Measurements from ENCODE around the gene BANP. TPM values are rescaled to one million over a fixed set of nuclear protein-coding genes. Genes with fewer than 3 reads are reported as not detected.

The BANP gene
- total and polyA plus RNA-seq, 12 donors = 10.4 to 29.8 (median 21.7) TPM

DNA sequence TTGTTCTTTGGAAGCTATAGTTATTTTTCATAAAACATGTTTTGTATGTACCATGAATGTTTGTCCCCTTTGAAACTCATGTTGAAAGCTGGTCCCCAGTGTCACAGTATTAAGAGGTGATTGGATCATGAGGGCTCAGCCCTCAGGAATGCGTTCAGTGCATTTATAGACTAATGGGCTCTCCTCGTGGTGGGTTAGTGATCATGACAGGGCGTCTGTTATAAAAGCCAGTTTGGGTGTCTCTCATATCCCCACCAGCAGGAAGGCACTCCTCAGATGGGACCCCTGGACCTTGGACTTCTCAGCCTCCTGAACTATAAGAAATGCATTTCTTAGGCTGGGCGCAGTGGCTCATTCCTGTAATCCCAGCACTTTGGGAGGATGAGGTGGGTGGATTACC is 10.4 kb downstream of the BANP start:
- Histone ChIP-seq H3K4me1 (replicated peaks in 1 of 2) (peaks cover 10 to 17% of the 10 kb centered on the region in 2 donors), H3K27ac (no peak overlapping the region), H3K4me3 (no peak overlapping the region), H3K36me3 (replicated peaks in 1 of 2) (no peaks in the 10 kb centered on the region), H3K9me3 (replicated peaks in 1 of 3) (no peaks in the 10 kb centered on the region), H3K27me3 (no peaks in the 10 kb centered on the region)
- 78 to 82% (median 80%) methylated on average over 4 of the region's 4 CpGs for WGBS, 4 donors
- DNase-seq = no peak
- TF ChIP-seq POLR2A (IDR thresholded peaks at IDR 0.05) = no peak
- TF ChIP-seq, protein P1, sequence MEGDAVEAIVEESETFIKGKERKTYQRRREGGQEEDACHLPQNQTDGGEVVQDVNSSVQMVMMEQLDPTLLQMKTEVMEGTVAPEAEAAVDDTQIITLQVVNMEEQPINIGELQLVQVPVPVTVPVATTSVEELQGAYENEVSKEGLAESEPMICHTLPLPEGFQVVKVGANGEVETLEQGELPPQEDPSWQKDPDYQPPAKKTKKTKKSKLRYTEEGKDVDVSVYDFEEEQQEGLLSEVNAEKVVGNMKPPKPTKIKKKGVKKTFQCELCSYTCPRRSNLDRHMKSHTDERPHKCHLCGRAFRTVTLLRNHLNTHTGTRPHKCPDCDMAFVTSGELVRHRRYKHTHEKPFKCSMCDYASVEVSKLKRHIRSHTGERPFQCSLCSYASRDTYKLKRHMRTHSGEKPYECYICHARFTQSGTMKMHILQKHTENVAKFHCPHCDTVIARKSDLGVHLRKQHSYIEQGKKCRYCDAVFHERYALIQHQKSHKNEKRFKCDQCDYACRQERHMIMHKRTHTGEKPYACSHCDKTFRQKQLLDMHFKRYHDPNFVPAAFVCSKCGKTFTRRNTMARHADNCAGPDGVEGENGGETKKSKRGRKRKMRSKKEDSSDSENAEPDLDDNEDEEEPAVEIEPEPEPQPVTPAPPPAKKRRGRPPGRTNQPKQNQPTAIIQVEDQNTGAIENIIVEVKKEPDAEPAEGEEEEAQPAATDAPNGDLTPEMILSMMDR (IDR thresholded peaks at IDR 0.05) = no peak
- intact Hi-C loops (cut with DNase I) = no loop called here

DNA sequence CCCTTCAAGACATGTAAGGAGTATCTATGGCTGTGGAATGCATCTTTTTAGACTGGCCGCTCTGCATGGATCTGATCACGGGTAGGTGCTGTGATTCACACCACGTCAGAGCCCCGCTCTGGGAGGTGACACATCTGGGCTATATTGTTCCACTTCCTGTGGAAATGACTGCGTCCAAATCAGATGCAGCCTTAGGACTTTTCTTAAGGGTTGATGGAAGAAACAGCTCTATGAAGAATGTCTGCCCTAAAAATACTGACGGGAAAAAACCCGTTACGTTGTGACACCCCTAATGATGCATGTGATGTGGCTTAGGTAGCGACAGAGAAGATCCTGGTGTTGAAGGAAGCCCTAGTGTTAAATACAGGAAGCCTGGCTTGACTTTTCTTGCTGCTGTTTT is 12.2 kb downstream of the BANP start:
- H3K27me3 ChIP-seq = no peaks in the 10 kb centered on the region
- TF ChIP-seq, protein P1 (IDR thresholded peaks at IDR 0.05) = no peak
- TF ChIP-seq POLR2A (IDR thresholded peaks at IDR 0.05) = no peak
- peak overlapping the region in 1 of 5 donors; percentile 17 for H3K27ac ChIP-seq
- intact Hi-C loops (cut with DNase I) = no loop called here
- no peaks in the 10 kb centered on the region for H3K36me3 ChIP-seq (replicated peaks in 1 of 2)
- 68 to 88% (median 77%) methylated on average over 9 of the region's 9 CpGs for WGBS, 4 donors
- peaks cover 14 to 19% of the 10 kb centered on the region in 2 donors for H3K4me1 ChIP-seq (replicated peaks in 1 of 2)
- H3K9me3 ChIP-seq (replicated peaks in 1 of 3) = no peaks in the 10 kb centered on the region
- DNase-seq = no peak
- no peak overlapping the region for H3K4me3 ChIP-seq

DNA sequence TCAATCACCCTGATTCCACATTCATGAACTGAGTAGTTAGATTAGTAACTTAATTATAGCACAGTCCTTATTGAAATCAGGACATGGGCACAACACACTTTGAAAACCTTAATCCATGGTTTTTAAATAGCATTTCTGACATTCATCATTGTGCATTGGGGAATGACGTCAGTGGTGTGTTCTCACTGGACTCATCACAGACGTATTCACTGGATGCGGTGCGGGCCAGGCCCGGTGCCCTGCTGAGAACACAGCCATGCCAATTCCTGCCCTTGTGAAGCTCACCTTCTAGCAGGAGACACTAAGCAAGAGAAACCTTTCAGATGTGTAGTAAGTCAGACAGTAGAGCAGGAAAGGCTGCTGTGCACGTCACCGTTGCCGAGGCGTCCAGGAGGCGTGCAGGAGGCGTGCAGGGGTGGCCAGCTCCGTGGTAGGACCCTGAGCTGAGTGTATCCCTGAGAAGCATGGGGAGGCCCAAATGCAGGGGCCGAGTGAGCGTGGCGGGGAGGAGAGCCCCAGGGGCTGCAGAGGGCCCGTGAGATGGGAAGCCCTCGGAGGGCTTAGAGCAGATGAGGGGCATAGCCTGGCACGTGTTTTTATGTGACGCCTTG is 12.9 kb downstream of the BANP start:
- WGBS, 4 donors = 83 to 90% (median 85%) methylated on average over 19 of the region's 19 CpGs
- intact Hi-C loops (cut with DNase I) = no loop called here
- no peaks in the 10 kb centered on the region for H3K9me3 ChIP-seq (replicated peaks in 1 of 3)
- H3K27ac ChIP-seq = peak overlapping the region in 1 of 5 donors; percentile 17
- TF ChIP-seq POLR2A (IDR thresholded peaks at IDR 0.05) = no peak
- TF ChIP-seq, protein P1 (IDR thresholded peaks at IDR 0.05) = no peak
- no peak for DNase-seq
- no peaks in the 10 kb centered on the region for H3K27me3 ChIP-seq
- no peak overlapping the region for H3K4me3 ChIP-seq
- peaks cover 14 to 19% of the 10 kb centered on the region in 2 donors for H3K4me1 ChIP-seq (replicated peaks in 1 of 2)
- H3K36me3 ChIP-seq (replicated peaks in 1 of 2) = no peaks in the 10 kb centered on the region

DNA sequence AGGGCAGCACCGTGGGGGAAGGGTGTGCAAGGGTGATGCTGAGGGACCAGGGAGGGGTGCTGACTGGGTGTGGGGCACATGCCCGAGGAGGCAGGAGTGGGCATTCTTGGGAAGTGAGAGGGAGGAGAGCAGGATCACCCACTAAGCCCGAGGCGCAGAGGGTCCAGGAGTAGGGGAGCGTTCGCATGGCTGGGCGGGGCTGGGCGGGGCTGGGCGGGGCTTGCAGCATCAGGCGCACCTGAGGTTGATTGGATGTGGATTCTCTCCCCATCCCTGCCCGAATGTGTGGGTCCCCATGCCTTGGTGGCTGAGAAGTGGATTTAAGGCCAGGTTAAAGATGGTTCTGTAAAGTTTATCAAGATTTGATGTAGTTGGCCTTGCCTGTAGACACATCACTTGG is 14.2 kb downstream of the BANP start:
- Histone ChIP-seq H3K9me3 (replicated peaks in 1 of 3) (no peaks in the 10 kb centered on the region), H3K36me3 (replicated peaks in 1 of 2) (no peaks in the 10 kb centered on the region), H3K27ac (peak overlapping the region in 2 of 5 donors; percentile 73 to 78), H3K4me3 (no peak overlapping the region), H3K4me1 (replicated peaks in 1 of 2) (peaks cover 14 to 19% of the 10 kb centered on the region in 2 donors), H3K27me3 (no peaks in the 10 kb centered on the region)
- DNase-seq = peak in 1 of 7 donors; percentile 0
- no peak for TF ChIP-seq POLR2A (IDR thresholded peaks at IDR 0.05)
- intact Hi-C loops (cut with DNase I) = no loop called here
- 80 to 91% (median 85%) methylated on average over 10 to 11 of the region's 11 CpGs for WGBS, 4 donors
